Stimulated activated CD8-positive, alpha-beta memory T cell treated with anti-CD3 and anti-CD28 coated beads, Interleukin-4, amount 100 ng/mL, for 1 hour (primary cell): ENCODE data around the gene PDE11A.
"Not testable (repeated sequence)": the region's sequence is repeated elsewhere in the genome, so short reads cannot be mapped to it uniquely, and the experiment has no call there.

Source experiments
- DNase-seq, 2 donors: peaks; one replicate each; pipeline ENCODE4 v3.0.0-alpha.2; 2020; ENCODE audit warnings: low read depth in 2 of 2, low spot score in 1 of 2

The PDE11A gene

DNA sequence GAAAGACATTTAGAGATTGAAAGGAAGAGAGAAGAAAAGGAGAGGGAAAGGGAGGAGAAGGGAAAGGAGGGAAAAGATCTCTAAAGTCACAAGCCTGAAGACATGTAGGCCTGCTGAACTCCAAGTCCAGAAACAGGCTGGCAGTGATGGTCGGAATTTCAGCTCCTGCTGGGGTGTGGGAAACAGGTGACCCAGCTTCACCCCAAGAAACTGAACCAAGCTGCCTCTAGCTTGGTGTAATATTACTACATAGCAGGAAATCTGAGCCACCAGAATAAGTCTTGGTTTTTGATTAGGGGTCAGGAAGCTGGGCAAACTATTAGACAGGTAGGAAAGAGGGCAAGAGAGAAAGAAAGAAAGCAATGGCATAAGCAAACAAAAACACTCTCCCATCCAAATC is 185.8 kb downstream of the PDE11A start:
- no peak for DNase-seq

DNA sequence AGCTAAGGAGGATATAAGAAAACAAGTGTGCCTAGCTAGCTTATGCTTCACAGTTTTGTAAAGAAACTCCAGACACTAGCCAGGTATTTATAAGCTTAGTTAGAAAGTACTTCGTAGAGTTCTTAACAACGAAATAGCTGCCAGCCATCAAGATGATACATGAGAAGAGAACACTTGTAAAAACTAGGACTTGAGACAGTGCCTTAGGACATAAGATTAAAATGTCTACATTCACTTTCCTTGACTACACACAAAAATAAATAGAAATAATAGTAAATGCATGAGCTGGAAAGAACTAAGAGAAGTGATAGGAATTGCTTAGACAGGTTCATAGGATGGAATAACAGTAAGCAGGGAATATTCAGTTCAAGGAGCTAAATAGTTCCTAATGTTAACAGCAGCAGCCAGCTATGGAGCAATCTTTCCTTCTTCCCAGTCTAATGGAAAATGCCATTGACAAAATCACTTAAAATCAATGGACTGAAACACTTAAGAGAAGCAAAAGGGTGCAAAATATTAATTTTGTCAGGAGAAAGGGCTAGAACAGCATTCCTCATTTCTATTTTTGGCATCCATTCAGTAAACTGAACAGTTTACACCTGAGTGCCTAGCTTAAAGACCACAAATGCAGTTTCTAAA is 186.6 kb downstream of the PDE11A start:
- no peak for DNase-seq

DNA sequence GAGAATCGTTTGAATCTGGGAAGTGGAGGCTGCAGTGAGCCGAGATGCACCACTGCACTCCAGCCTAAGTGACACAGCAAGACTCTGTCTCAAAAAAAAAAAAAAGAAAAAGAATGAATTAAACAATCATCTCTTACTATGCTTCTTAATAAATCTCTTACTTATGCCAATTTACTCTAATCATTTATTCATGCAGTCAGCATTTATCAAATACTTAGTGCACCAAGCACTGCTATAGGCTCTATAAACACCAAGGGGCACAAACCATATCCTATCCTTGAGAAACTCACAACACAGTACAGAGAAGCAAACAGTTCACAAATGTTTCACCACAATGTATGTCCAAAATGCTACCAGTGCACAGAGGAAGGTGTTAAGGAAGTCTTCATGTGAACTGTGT is 189.4 kb downstream of the PDE11A start:
- DNase-seq = no peak

DNA sequence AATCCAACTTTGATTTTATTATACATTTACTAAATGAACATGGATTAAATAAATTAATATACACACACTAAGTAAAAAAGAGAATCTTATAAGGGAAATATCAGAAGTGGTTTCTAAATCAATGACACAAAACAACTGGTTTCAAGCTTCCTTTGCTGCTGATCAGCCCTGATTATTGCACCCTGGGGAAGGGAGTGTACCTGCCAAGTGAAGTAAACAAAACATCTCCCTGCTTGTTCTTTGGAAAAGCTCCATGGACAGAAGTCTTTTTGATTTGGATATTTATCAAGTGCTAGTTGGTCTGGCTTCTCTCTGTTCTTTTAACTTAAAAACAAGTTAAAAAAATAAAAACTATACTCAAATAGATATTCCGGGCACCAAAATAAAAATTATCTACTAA is 190.1 kb downstream of the PDE11A start:
- no peak for DNase-seq

DNA sequence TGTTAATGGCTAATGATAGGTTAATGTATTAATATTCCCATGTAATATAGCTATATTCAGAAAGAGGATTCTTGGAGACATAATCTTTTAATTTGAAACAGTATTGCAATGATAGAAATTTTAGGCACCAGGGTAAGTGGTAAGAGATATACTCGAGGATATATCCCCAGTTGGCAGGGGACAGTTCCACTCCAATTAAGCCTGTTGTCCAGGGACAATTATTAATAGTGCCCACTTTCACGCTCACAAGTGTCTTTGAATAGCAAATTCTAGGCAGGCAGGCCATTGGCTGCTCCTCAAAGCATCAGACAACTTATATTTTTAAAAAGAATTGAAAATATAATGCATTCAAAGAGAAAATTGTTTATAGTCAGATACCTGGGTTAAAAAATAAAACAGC is 190.7 kb downstream of the PDE11A start:
- no peak for DNase-seq

DNA sequence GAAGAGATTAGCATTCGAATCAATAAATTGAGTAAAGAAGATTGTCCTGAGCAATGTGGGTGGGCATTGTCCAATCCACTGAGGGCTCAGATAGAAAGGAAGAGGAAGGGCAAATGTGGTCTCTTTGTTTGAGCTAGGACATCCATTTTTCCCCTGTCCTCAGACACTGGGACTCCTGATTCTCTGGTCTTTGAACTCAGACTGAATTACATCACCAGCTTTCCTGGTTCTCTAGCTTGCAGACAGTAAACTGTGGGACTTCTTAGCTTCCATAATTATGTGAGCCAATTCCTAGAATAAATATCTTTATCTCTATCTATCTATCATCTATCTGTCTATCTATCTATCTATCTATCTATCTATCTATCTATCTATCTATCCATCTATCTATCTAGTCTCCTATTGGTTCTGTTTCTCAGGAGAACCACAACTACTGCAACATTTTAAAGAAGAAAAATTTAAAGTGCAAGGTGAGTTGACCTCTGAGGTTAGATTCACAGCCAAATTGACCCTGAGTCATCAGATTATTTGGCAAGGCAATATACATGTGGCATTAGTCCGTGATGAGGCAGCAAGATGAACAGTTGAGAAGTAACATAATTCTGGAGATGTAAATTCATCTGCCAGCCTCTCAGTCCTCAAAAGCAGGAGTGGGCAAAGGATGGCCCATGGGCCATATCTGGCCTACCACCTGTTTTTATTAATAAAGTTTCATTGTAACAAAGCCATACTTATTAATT is 191.4 kb downstream of the PDE11A start:
- DNase-seq = no peak

DNA sequence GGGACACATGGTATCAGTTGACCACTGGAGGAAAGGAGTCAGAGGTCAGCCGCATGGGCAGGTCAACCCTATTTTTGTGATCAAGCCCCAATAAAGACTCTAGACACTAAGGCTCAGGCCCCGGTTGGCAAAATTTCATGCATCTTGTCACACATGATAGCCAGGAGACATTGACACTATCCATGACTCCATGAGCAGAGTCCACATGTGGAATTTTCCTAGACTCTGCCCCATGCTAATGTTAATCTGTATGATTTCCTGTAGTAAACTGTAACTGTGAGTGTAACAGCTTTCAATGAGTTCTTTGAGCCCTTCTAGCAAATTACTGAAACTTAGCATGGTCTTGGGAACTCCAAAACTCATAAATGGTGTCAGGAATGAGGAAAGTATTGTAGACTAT is 192.3 kb downstream of the PDE11A start:
- no peak for DNase-seq

DNA sequence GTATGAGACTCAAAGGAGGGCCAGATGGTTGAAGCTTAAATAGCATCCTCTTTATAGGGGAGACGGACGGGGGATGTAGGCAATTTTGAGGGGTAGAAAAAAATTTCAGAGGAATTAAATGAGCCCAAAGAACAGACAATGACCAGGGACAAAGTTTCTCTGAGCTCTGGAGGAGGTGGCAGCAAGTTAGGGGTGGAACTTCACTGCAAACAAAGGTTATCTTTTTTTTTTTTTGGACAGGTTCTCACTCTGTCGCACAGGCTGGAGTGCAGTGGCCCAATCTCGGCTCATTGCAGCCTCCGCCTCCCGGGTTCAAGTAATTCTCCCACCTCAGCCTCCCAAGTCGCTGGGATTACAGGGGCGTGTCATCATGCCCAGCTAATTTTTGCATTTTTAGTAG is 195.6 kb downstream of the PDE11A start:
- DNase-seq = no peak

DNA sequence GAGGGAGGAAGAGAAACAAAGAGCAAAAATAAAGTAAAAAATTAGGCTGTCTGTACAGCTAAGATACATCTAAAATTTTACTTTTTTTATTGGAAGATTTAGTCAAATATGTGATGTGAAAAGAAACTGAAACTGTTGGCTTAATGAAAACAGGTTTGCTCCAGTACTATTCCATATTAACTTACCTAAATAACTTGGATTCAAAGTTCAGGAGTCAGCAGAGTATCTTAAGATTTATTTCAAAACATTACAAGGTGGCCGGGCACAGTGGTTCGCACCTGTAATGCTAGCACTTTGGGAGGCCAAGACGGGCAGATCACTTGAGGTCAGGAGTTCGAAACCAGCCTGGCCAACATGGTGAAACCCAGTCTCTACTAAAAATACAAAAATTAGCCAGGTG is 197.9 kb downstream of the PDE11A start:
- no peak for DNase-seq

DNA sequence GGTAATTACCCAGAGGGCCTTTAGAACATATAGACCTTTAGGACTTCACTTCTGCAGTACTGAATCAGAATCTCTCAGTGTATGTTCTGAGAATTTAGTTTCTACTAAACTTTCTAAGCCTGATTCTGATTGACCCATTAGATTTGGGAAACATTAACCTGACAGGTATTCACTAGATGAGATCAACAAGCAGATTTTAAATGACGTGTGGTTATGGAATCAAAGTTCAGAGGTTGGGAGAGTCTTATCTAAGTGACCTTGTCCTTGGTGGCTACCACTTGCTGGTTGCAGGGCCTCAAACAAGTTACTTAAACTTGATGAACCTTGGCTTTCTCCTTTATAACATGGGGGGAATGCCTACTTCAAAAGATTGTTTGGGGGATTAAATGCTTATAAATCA is 198.7 kb downstream of the PDE11A start:
- DNase-seq = no peak

DNA sequence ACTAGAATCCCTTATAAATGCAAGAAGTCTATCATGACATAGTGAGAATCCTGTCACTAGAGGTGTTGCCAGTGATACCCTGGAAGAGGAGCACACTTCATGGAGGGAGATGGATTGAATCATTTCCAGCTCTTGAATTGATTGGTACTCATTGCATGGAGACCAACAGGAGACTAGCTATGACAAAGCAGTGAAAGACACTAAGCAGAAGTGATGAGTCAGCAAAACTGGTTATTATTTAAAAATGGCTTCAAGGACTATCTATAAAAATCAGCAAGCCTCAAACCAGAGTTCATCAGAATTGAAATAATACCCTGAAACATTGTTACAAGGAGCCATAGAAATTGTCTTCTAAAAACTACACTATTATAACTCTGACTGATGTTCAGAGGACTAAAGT is 200.3 kb downstream of the PDE11A start:
- DNase-seq = no peak

DNA sequence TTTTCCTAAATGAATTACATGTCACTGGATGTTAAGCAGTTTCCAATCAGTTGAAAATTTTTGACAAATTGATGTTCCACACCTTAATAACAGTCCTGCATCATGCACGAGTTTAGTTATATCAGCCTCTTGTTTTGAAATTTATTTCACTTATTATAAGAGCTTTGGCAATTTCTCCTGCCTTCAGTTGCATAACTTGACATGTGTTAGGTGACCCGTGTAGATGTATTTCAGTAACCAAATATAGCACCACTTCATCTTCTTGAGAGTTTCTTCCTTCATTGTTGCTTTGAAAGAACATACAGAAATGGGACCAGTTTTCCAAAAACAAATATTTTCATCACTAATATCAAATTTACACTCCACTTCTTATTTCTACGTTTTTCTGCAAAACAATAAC is 202.7 kb downstream of the PDE11A start:
- no peak for DNase-seq

DNA sequence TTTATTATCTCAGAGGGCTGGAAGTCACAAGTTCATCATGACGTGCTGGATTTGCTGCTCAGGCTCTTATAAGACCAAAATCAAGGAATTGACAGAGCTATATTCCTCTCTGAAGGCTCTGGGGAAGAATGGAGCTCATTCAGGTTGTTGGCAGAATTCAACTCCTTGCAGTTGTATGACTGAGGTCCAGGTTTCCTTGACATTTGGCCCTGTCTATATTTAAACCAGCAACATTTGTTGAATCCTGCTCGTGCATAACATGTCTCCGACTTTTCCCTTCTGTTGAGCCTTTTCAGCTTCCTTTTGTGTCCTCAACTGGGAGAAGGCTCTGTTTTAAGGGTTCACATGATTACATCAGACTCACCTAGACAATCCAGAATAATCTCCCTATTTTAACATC is 203.4 kb downstream of the PDE11A start:
- no peak for DNase-seq

DNA sequence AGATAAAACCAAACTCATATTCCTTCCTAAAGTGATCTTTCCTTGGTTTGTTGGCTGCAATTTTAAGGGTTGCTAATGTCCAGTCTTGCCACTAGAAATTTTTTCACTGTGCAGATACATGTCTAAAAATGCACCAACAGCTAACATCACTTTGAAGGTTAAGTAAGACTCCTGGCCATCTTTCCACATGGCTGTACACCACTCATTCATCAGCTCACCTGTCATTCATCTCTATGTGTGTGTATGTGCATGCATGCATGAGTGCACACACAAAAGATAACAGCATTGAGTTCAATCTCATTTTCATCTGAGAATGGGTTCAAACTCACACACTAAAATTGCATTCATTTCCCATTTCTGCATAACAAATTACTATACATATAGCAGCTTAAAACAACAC is 203.8 kb downstream of the PDE11A start:
- no peak for DNase-seq

DNA sequence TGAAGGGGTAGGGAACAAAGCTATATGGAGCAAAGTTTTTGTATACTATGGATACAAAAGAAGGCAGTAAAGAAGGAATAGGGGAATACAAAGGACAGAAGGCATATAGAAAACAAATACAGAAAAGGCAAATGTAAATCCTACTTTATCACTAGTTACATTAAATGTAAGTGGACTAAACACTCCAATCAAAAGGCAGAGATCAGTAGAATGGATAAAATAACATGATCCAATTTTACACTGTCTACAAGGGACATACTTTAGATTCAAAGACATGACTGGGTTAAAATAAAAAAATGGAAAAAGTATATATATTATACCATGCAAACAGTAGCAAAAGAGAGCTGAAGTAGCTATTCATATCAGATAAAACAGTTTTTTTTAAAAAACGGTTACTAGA is 215.0 kb downstream of the PDE11A start:
- DNase-seq = no peak

DNA sequence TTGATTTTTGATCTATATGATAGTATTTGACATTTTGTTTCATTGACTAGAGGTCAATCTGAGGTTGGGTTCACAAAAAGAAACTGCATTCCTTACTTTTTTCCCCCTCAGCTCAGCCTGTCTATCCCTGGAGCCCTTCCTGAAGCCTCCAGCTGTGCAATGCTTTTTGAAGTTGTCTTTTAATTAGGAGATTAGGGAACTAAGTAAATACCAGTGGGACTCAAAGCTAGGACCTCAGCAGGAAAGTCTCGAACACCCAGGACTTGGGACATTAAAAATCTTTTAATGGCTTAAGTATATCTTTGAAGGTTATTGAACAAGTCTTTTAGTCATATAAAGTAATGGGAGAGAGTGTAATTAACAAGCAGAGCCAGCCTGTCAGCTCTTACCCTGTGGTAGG is 220.2 kb downstream of the PDE11A start:
- DNase-seq = no peak

DNA sequence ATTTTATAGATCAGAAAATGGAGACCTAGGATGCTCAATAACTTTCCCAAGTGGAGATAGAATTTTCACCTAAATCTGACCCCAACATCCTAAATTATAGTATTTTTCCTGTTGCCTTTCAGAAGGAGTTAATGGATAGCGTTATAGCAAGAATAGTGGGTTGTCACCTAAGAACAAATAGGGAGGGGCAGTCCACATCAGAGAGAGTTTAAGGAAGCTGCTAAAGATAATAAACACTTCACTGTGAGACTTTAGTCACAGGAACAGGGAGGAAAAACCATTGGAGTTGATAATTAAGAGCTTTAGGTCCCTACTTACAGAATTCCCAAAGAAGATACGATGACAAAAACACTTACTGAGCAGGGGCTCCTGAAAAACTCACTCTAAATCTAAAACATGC is 229.4 kb downstream of the PDE11A start:
- no peak for DNase-seq

DNA sequence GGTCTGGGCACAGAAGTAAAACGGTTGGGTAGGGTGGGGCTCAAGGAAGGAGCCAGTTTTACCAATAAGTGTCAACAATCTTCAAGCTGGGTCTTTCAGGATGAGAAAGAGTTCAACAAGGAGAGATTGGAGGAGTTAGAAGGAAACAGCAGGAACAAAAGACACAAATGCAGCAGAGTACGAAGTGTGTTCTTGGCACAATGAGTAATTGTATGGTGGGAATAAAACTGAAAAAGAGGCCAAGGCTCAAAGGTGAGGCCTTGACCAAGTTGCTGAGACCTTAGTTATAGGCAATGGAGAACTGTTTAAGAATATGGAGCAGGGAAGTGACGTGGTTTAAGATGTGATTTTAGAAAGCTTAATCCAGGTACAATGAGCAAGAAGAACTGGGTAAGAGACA is 230.3 kb downstream of the PDE11A start:
- no peak for DNase-seq

DNA sequence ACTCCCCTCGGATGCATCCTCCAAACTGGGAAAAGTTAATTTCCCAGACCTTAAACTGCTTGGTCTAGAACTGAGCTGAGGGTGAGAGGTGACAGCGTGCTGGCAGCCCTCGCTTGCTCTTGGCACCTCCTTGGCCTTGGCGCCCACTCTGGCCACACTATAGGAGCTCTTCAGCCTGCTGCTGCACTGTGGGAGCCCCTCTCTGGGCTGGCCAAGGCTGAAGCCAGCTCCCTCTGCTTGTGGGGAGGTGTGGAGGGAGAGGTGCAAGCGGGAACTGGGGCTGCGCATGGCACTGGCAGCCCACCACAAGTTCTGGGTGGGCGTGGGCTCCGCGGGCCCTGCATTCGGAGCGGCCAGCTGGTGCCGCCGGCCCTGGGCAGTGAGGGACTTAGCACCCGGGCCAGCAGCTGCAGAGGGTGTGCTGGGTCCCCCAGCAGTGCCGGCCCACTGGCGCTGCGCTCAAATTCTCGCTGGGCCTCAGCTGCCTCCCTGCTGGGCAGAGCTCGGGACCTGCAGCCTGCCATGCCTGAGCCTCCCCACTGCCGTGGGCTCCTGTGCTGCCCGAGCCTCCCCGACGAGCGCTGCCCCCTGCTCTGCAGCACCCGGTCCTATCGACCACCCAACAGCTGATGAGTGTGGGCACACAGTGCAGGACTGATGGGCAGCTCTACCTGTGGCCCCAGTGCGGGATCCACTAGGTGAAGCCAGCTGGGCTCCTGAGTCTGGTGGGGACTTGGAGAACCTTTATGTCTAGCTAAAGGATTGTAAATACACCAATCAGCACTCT is 237.0 kb downstream of the PDE11A start:
- DNase-seq = not testable (repeated sequence)

DNA sequence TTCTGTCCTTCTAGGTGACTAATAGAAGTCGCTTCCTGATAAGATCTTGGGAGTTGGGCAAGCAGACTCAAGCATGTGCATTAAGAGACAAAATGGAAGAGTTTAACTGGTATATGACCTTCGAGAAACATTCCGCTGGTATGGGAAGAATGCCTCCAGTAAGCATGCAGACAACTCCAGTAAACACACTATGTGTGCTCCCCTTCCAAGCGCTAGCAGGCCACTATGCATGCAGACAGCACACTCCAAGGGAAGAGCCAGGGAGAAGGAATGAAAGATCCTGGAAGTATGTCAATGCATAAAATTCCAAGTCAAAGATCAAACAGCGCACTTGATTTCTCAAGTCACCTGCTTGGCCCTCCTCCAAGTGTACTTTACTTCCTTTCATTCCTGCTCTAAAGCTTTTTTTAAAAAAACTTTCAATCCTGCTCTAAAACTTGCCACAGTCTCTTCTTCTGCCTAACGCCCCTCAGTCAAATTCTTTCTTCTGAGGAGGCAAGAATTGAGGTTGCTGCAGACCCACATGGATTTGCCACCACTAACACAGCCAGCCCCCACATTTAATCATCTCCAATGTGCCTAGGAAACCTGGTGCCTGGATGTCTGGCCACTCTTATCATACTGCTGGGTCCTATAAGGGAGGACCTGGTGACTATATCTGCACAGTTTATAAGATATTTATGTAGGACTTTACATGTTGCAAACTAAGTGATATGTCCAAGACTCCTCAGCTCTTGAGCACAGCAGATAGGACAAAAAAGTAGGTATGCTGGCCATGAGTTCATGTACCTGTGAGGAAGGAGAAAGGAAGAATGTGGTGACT is 239.8 kb downstream of the PDE11A start:
- DNase-seq = no peak

DNA sequence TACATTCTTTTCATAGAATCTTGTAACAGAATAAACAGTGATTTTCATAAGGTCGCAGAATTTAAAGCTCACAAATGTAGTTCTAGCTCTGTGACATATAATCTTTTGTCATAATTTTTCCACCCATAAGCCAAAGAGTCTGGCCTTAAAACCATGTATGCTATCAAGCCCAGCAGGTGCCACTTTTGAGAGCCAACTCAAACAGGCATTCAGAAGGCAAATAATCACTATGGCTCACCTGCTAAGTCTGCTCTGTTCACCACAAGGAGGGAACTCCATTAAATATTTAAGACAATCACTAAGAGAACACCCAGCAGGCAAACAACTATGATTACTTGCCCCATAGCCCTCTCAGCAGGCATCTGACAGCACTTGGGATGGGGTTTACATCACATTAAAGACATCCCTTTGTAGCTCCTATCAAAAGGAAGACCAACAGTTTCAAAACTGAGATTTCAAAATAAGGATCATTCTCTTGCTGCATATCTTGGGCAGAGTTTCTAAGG is 241.6 kb downstream of the PDE11A start:
- no peak for DNase-seq
